Panc1 (cell line): ENCODE results near the gene SEC14L2. TPM values are rescaled to one million over a fixed set of nuclear protein-coding genes. Genes with fewer than 3 reads are reported as not detected.

Experiments used
- ATAC-seq: fragments of 200-7000 bp; cut with Tn5 transposase; 2 replicates; pipeline ENCODE4 v1.9.1; 2020; ENCODE audit warnings: mild to moderate bottlenecking, moderate library complexity
- BruUV-seq: library from RNA; stranded (reverse); fragments of 400-500 nt; replicated peaks from 2 replicates; lab custom pipeline; 2021; lab: Mats Ljungman, UMichigan
- CTCF ChIA-PET: fragments of 300-600 bp; sonication (Branson Sonifier 250); formaldehyde crosslinking; loops from one replicate; lab custom pipeline; 2022; ENCODE audit warnings: antibody characterized with exemption; lab: Charles Lee
- POLR2A ChIA-PET: fragments of 300-600 bp; sonication (Branson Sonifier 250); formaldehyde crosslinking; loops from one replicate; lab custom pipeline; 2022; ENCODE audit warnings: antibody characterized with exemption; lab: Charles Lee
- DNase-seq: peaks from one replicate; pipeline ENCODE4 v3.0.0-alpha.2; 2010; ENCODE audit warnings: low read depth, low spot score
- H3K27ac ChIP-seq: 2 replicates; pipeline ENCODE4 v1.5.1; 2011; ENCODE audit warnings: mild to moderate bottlenecking, low read length, inconsistent platforms
- H3K27me3 ChIP-seq: fragments of 200-500 bp; sonication (Bioruptor generic); 2 replicates; pipeline ENCODE4 v1.6.0; 2014; ENCODE audit warnings: low read length, inconsistent platforms; ENCODE audit not compliant: control insufficient read depth, insufficient read depth
- H3K36me3 ChIP-seq: fragments of 200-500 bp; sonication (Bioruptor generic); 2 replicates; pipeline ENCODE4 v1.5.1; 2014; ENCODE audit warnings: inconsistent platforms, mild to moderate bottlenecking, low read length, moderate library complexity; ENCODE audit not compliant: control insufficient read depth, insufficient read depth
- H3K4me1 ChIP-seq: 2 replicates; pipeline ENCODE4 v1.5.1; 2011; ENCODE audit warnings: inconsistent platforms, mild to moderate bottlenecking, low read length, moderate library complexity; ENCODE audit not compliant: control insufficient read depth, insufficient read depth
- H3K4me3 ChIP-seq, 2 experiments: 2 replicates each; pipeline ENCODE4 v1.5.1; 2011 to 2012; ENCODE audit warnings: low read depth in 2 of 2, low read length in 2 of 2, mild to moderate bottlenecking in 2 of 2, inconsistent platforms in 1 of 2, moderate library complexity in 1 of 2
- H3K9me3 ChIP-seq: fragments of 200-500 bp; sonication (Bioruptor generic); 2 replicates; pipeline ENCODE4 v1.5.1; 2014; ENCODE audit warnings: low read depth, mild to moderate bottlenecking, inconsistent platforms, low read length, moderate library complexity; ENCODE audit not compliant: control insufficient read depth, insufficient read depth
- POLR2AphosphoS5 ChIP-seq: IDR thresholded peaks from 2 replicates; pipeline ENCODE4 v1.6.1; 2012; ENCODE audit warnings: mild to moderate bottlenecking, low read depth, low read length, moderate library complexity
- SIN3A ChIP-seq: IDR thresholded peaks from 2 replicates; pipeline ENCODE4 v1.6.1; 2012; ENCODE audit warnings: low read depth, mild to moderate bottlenecking, low read length, moderate library complexity, borderline replicate concordance; ENCODE audit not compliant: insufficient read depth
- TCF7L2 ChIP-seq: IDR thresholded peaks from 2 replicates; pipeline ENCODE4 v1.6.1; 2011; ENCODE audit warnings: mild to moderate bottlenecking, low read depth, low read length, inconsistent platforms
- in situ Hi-C: cut with HindIII; loops from 2 replicates; pipeline ENCODE4 v1.10.0; 2016; ENCODE audit warnings: low sequenced_read_pairs, low pct_unique_long_range_greater_than_20kb
- intact Hi-C: fragments of 100-400 bp; cut with micrococcal nuclease; formaldehyde crosslinking; loops from one replicate; pipeline ENCODE4 v1.10.0; 2022; ENCODE audit not compliant: unreplicated experiment
- total RNA-seq: library from RNA; stranded (reverse); gene quantifications from one replicate; pipeline ENCODE4 v1.2.1, GENCODE V29; 2021; ENCODE audit not compliant: unreplicated experiment
- TF ChIP-seq, protein P1 (sequence below), 2 experiments: IDR thresholded peaks; 2 replicates each; pipeline ENCODE4 v1.6.1; 2011 to 2012; ENCODE audit warnings: low read depth in 2 of 2, control low read depth in 1 of 2, low read length in 1 of 2, mild to moderate bottlenecking in 1 of 2, moderate library complexity in 1 of 2; ENCODE audit not compliant: insufficient read depth in 1 of 2
- TF ChIP-seq, protein P2 (sequence below): fragments of 450-650 bp; IDR thresholded peaks from 2 replicates; pipeline ENCODE4 v1.5.1; 2017; ENCODE audit warnings: mild to moderate bottlenecking

SEC14L2 gene
- total RNA-seq, 1 experiment from 2014 or later, result 10.7 TPM

DNA sequence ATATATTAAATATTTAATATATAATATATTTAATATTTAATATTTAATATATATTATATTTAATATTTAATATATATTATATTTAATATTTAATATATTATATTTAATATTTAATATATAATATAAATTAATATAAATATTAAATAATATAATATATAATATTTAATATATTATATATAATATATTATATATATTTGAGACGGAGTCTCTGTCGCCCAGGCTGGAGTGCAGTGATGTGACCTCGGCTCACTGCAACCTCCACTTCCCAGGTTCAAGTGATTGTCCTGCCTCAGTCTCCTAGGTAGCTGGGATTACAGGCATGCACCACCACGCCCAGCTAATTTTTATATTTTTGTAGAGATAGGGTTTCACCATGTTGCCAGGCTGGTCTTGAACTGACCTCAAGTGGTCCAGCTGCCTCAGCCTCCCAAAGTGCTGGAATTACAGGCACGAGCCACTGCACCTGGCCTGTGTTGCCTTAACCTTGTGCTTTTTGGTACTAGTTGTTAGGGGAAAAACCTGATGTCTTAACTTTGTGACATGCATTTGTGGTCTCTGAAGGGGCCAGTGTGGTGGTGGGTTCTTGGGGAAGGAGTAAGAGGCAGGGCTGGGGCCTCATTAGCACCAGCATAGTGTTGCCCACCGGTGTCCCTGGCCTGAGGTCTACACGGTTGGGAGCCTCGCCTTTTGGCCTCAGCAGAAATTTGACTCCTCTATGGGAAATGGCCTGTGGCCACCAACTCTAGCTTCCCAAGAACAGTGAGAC lies 58.4 kb downstream of the SEC14L2 start:
- no peak for DNase-seq
- intact Hi-C loops (no loop called here), in situ Hi-C loops (no loop called here)
- H3K27me3 ChIP-seq, result no peaks in the 10 kb centered on the region
- no peaks in the 10 kb centered on the region for H3K9me3 ChIP-seq
- no peaks in the 10 kb centered on the region for H3K4me1 ChIP-seq
- ChIA-PET POLR2A (no interaction called here), CTCF (no interaction called here)
- TF ChIP-seq, protein P1, sequence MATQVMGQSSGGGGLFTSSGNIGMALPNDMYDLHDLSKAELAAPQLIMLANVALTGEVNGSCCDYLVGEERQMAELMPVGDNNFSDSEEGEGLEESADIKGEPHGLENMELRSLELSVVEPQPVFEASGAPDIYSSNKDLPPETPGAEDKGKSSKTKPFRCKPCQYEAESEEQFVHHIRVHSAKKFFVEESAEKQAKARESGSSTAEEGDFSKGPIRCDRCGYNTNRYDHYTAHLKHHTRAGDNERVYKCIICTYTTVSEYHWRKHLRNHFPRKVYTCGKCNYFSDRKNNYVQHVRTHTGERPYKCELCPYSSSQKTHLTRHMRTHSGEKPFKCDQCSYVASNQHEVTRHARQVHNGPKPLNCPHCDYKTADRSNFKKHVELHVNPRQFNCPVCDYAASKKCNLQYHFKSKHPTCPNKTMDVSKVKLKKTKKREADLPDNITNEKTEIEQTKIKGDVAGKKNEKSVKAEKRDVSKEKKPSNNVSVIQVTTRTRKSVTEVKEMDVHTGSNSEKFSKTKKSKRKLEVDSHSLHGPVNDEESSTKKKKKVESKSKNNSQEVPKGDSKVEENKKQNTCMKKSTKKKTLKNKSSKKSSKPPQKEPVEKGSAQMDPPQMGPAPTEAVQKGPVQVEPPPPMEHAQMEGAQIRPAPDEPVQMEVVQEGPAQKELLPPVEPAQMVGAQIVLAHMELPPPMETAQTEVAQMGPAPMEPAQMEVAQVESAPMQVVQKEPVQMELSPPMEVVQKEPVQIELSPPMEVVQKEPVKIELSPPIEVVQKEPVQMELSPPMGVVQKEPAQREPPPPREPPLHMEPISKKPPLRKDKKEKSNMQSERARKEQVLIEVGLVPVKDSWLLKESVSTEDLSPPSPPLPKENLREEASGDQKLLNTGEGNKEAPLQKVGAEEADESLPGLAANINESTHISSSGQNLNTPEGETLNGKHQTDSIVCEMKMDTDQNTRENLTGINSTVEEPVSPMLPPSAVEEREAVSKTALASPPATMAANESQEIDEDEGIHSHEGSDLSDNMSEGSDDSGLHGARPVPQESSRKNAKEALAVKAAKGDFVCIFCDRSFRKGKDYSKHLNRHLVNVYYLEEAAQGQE (IDR thresholded peaks at IDR 0.05; ENCODE audit: insufficient read depth in 1 of 2, low read depth in 2 of 2, low read length in 1 of 2), result no peak
- TF ChIP-seq POLR2AphosphoS5 (no peak), SIN3A (no peak), TCF7L2 (no peak)
- TF ChIP-seq, protein P2, sequence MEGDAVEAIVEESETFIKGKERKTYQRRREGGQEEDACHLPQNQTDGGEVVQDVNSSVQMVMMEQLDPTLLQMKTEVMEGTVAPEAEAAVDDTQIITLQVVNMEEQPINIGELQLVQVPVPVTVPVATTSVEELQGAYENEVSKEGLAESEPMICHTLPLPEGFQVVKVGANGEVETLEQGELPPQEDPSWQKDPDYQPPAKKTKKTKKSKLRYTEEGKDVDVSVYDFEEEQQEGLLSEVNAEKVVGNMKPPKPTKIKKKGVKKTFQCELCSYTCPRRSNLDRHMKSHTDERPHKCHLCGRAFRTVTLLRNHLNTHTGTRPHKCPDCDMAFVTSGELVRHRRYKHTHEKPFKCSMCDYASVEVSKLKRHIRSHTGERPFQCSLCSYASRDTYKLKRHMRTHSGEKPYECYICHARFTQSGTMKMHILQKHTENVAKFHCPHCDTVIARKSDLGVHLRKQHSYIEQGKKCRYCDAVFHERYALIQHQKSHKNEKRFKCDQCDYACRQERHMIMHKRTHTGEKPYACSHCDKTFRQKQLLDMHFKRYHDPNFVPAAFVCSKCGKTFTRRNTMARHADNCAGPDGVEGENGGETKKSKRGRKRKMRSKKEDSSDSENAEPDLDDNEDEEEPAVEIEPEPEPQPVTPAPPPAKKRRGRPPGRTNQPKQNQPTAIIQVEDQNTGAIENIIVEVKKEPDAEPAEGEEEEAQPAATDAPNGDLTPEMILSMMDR, result no peak
- H3K4me3 ChIP-seq, result no peak overlapping the region
- no TSS peak for BruUV-seq
- H3K27ac ChIP-seq, result no peak overlapping the region
- no peaks in the 10 kb centered on the region for H3K36me3 ChIP-seq
- no peak for ATAC-seq

DNA sequence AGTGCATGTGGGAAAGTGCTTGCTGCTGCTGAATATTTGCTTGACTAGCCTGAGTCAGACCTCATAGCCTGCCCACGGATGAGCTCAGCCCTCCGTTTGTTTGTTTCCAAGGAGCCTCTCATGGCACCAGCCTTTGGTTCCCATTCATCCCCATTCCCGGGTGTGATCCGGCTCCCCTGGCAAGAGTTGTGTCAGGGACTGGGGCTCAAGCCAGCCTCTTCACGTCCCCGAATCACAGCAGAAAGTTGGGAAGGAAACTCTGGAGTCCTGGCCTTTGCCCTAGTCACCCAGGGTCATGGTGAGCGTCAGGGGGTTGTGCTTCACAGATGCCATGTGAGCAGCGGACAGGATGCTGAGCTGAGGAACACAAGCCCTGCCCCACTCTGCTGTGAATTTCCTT lies 61.2 kb downstream of the SEC14L2 start:
- no TSS peak for BruUV-seq
- H3K4me1 ChIP-seq, result no peaks in the 10 kb centered on the region
- H3K4me3 ChIP-seq, result no peak overlapping the region
- no peak; the same call in 1 of the 2 replicates for ATAC-seq
- in situ Hi-C loops, result no loop called here
- H3K27ac ChIP-seq, result no peak overlapping the region
- no peak for DNase-seq
- intact Hi-C loops, result no loop called here
- no peaks in the 10 kb centered on the region for H3K27me3 ChIP-seq
- ChIA-PET CTCF (no interaction called here), POLR2A (no interaction called here)
- no peaks in the 10 kb centered on the region for H3K36me3 ChIP-seq
- no peak for TF ChIP-seq TCF7L2
- no peak for TF ChIP-seq POLR2AphosphoS5
- TF ChIP-seq SIN3A, result no peak
- TF ChIP-seq, protein P1 (IDR thresholded peaks at IDR 0.05; ENCODE audit: insufficient read depth in 1 of 2, low read depth in 2 of 2, low read length in 1 of 2), result no peak
- TF ChIP-seq, protein P2, result no peak
- no peaks in the 10 kb centered on the region for H3K9me3 ChIP-seq
